DMS114 treated with DMSO at 0.1 percent for 48 hours (cell line): ENCODE data around the gene CPNE5.

Experiments used
- DNase-seq: peaks from one replicate; lab custom pipeline; 2025; ENCODE audit not compliant: unreplicated experiment; lab: John Stamatoyannopoulos, UW

Gene CPNE5

GRCh38 chr6:36793913-36794712, 45.1 kb downstream of the CPNE5 start:
- no peak for DNase-seq

GRCh38 chr6:36793296-36793912, 45.8 kb downstream of the CPNE5 start:
- DNase-seq: no peak

- DNase-seq: no peak
These were observed 47.6 kb downstream of the CPNE5 start for GRCh38 chr6:36791521-36792135.

- DNase-seq: no peak
These were observed 48.2 kb downstream of the CPNE5 start for GRCh38 chr6:36791085-36791484.

- no peak for DNase-seq
These were observed 50.5 kb downstream of the CPNE5 start for GRCh38 chr6:36788768-36789167.

- DNase-seq: no peak
These were observed 51.1 kb downstream of the CPNE5 start for GRCh38 chr6:36788186-36788585.

- DNase-seq: no peak
These were observed 52.0 kb downstream of the CPNE5 start for GRCh38 chr6:36787210-36787609.

GRCh38 chr6:36786055-36786675, 53.1 kb downstream of the CPNE5 start:
- DNase-seq: no peak

- no peak for DNase-seq
These were observed 54.9 kb downstream of the CPNE5 start for GRCh38 chr6:36784376-36784636.

GRCh38 chr6:36783603-36784375, 55.5 kb downstream of the CPNE5 start:
- no peak for DNase-seq

GRCh38 chr6:36781669-36782068, 57.6 kb downstream of the CPNE5 start:
- DNase-seq: no peak

- DNase-seq: no peak
These were observed 58.6 kb downstream of the CPNE5 start for GRCh38 chr6:36780442-36781177.

GRCh38 chr6:36779227-36779626, 60.0 kb downstream of the CPNE5 start:
- DNase-seq: no peak

- no peak for DNase-seq
These were observed 61.4 kb downstream of the CPNE5 start for GRCh38 chr6:36777801-36778200.

GRCh38 chr6:36776167-36776566, 63.1 kb downstream of the CPNE5 start:
- no peak for DNase-seq

GRCh38 chr6:36774331-36774730, 64.9 kb downstream of the CPNE5 start:
- DNase-seq: no peak

- no peak for DNase-seq
These were observed 66.8 kb downstream of the CPNE5 start for GRCh38 chr6:36772397-36772796.

GRCh38 chr6:36771145-36771544, 68.1 kb downstream of the CPNE5 start:
- no peak for DNase-seq

- no peak for DNase-seq
These were observed 69.4 kb downstream of the CPNE5 start for GRCh38 chr6:36769676-36770499.

- DNase-seq: no peak
These were observed 70.0 kb downstream of the CPNE5 start for GRCh38 chr6:36769183-36769675.
